HFFc6 (cell line): ENCODE data around the gene TNNT2. TPM values are rescaled to one million over a fixed set of nuclear protein-coding genes. Genes with fewer than 3 reads are reported as not detected.

Source experiments
- DNase-seq: peaks from one replicate; pipeline ENCODE4 v3.0.0-alpha.2; 2018
- H3K27ac Mint-ChIP-seq: 2 replicates; pipeline ENCODE4 v1.8.0; 2020; ENCODE audit warnings: mild to moderate bottlenecking, mixed read lengths
- H3K27me3 Mint-ChIP-seq: 2 replicates; pipeline ENCODE4 v1.8.0; 2021; ENCODE audit warnings: mild to moderate bottlenecking, moderate library complexity, mixed read lengths; ENCODE audit not compliant: insufficient read depth
- H3K36me3 Mint-ChIP-seq: 2 replicates; pipeline ENCODE4 v1.8.0; 2021; ENCODE audit warnings: low read depth, mixed read lengths
- H3K4me1 Mint-ChIP-seq: 2 replicates; pipeline ENCODE4 v1.8.0; 2020; ENCODE audit warnings: low read depth, mixed read lengths
- H3K4me3 Mint-ChIP-seq: 2 replicates; pipeline ENCODE4 v1.8.0; 2020; ENCODE audit warnings: mild to moderate bottlenecking, moderate library complexity, mixed read lengths
- H3K9me3 Mint-ChIP-seq: 2 replicates; pipeline ENCODE4 v1.8.0; 2020; ENCODE audit warnings: mild to moderate bottlenecking, mixed read lengths
- CTCF ChIP-seq: fragments of 200-600 bp; sonication (generic); IDR thresholded peaks from 2 replicates; pipeline ENCODE4 v1.5.0; 2021; ENCODE audit warnings: antibody characterized with exemption, mild to moderate bottlenecking
- total RNA-seq, 6 experiments: library from RNA; stranded (reverse); fragmentation: NEBNext Ultra II Directional; extraction: Animal tissue kit (Norgen Biotek cat#: 25700); gene quantifications; 2 replicates in 1 of 6; 3 replicates in 5 of 6; pipeline ENCODE4 v1.2.3, GENCODE V29; 2021

TNNT2 gene
- total RNA-seq, 6 experiments from 2014 or later: not detected

GRCh38 chr1:201357211-201357610 is 20.3 kb downstream of the TNNT2 start:
- no peak for TF ChIP-seq CTCF
- Mint-ChIP-seq H3K9me3 (no peaks in the 10 kb centered on the region), H3K36me3 (no peaks in the 10 kb centered on the region), H3K4me1 (no peaks in the 10 kb centered on the region), H3K27ac (no peak overlapping the region), H3K4me3 (no peak overlapping the region), H3K27me3 (peaks cover 43% of the 10 kb centered on the region)
- no peak for DNase-seq

DNA sequence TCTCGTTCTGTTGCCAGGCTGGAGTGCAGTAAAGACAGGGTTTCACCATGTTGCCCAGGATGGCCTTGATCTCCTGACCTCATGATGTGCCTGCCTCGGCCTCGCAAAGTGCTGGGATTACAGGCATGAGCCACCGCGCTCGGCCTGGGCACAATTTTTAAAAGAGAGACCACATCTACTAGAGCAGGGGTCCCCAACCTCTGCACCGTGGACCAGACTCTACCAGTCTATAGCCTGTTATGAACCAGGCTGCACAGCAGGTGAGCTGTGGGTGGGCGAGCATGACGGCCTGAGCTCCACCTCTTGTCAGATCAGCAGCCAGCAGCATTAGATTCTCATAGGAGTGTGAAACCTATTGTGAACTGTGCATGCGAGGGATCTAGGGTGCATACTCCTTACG is 20.8 kb downstream of the TNNT2 start:
- Mint-ChIP-seq H3K36me3 (no peaks in the 10 kb centered on the region), H3K9me3 (no peaks in the 10 kb centered on the region), H3K4me3 (no peak overlapping the region), H3K4me1 (no peaks in the 10 kb centered on the region), H3K27ac (no peak overlapping the region), H3K27me3 (peaks cover 40% of the 10 kb centered on the region)
- TF ChIP-seq CTCF: no peak
- no peak for DNase-seq

DNA sequence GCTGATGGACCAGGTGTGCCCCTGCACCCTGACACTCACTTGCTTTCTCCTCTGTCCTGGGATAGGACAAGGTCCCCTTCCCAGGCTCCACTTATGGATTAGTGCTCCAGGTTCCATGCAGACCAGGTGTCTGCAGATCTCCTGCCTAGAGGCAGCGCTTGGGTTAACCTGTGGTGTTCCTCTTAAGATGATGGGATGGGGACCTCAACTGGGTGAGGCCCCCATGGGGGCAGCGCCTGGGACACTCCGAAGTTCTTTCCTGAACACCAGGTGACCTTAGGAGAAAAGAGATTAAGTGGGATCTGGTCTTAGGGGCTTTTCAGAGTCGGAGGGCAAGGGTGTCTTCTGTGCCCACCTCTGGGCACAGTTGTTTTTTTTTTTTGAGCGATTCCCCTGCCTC is 21.2 kb downstream of the TNNT2 start:
- no peaks in the 10 kb centered on the region for H3K9me3 Mint-ChIP-seq
- no peak for DNase-seq
- H3K36me3 Mint-ChIP-seq: no peaks in the 10 kb centered on the region
- H3K4me1 Mint-ChIP-seq: no peaks in the 10 kb centered on the region
- H3K4me3 Mint-ChIP-seq: no peak overlapping the region
- H3K27me3 Mint-ChIP-seq: peaks cover 43% of the 10 kb centered on the region
- TF ChIP-seq CTCF: no peak
- no peak overlapping the region for H3K27ac Mint-ChIP-seq

DNA sequence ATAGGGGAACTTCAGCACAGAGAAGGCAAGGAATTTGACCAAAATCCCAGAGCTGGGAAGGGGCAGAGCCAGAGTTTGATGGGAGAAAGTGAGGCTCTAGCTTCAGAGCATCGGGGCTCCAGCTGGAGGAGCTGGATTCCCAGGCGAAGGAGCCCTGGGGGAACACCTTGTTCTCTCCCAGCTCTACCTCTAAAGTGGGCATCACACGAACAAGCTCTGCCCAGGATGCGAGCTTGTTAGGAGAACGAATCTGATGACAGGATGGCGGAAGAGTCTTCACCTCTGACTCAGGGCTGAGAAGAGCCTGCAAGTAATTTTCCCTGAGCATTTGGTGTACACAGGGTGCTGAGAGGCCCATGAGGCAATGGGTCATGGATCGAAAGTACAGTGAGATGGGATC is 22.0 kb downstream of the TNNT2 start:
- H3K9me3 Mint-ChIP-seq: no peaks in the 10 kb centered on the region
- no peaks in the 10 kb centered on the region for H3K4me1 Mint-ChIP-seq
- no peak overlapping the region for H3K27ac Mint-ChIP-seq
- DNase-seq: no peak
- H3K36me3 Mint-ChIP-seq: no peaks in the 10 kb centered on the region
- TF ChIP-seq CTCF: no peak
- H3K27me3 Mint-ChIP-seq: peaks cover 45% of the 10 kb centered on the region
- no peak overlapping the region for H3K4me3 Mint-ChIP-seq

DNA sequence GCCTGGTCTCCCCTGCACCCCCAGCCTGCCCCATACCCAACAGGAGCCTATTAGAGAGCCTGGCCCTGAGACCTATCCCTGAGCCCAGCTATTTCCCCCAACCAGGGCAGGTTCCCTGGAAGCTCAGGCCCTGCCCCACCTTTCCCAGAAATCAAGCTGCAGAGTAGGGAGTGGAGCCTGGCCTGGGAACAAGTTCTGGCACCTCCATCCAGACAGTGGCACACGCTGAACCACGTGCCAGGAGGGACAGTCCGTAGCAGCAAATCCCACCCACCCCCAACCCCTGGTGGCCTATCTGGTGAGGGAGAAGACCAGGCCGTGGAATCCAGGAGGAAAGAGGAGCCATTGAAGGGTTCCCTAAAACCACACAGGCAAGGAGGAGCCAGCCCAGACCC is 22.6 kb downstream of the TNNT2 start:
- Mint-ChIP-seq H3K4me3 (no peak overlapping the region), H3K4me1 (no peaks in the 10 kb centered on the region), H3K36me3 (no peaks in the 10 kb centered on the region), H3K9me3 (no peaks in the 10 kb centered on the region), H3K27ac (no peak overlapping the region), H3K27me3 (peaks cover 47% of the 10 kb centered on the region)
- DNase-seq: no peak
- TF ChIP-seq CTCF: no peak
